NCI-H2171 (cell line): Measurements from ENCODE around the gene DEFB121.

Source experiments
- DNase-seq: peaks from one replicate; lab custom pipeline; 2025; lab: John Stamatoyannopoulos, UW

The DEFB121 gene

DNA sequence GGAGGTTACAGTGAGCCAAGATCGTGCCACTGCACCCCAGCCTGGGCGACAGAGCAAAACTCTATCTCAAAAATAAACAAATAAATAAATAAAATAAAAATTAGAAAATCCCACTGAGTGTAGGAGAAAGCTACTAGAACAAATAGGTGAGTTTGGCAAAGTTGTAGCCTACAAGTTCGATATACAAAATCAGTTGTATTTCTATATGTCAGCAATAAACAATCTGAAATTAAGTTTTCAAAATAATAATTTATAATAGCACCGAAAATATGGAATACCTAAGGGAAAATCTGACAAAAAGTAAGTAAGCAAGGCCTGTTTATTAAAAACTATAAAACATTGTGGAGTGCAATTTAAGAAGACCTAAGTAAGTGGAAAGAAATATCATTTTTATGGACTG, 42.7 kb downstream of the DEFB121 start:
- no peak for DNase-seq

DNA sequence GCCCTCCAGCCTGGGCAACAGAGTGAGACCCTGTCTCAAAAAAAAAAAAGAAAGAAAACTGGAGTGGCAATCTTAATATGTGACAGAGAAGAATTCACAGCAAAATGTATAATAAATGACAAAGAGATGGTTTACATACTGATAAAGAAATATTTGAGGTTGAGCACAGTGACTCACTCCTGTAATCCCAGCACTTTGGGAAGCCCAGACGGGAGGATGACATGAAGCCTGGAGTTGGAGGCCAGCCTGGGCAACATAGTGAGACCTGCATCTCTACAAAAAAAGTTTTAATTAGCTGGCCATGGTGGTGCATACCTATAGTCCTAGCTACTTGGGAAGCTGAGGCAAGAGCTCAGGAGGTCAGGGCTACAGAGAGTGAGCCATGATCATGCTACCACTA, 50.0 kb downstream of the DEFB121 start:
- DNase-seq, result no peak
